ENCODE measurements around the gene PI4KB.

The PI4KB gene

GRCh38 chr1:151311589-151312331 lies 15.5 kb downstream of the PI4KB start:
- peak; percentile 66 for DNase-seq (ENCODE audit: low read depth)

- no peak for DNase-seq (ENCODE audit: low read depth)
Observed at GRCh38 chr1:151311011-151311410, 16.2 kb downstream of the PI4KB start.

- no peak for DNase-seq (ENCODE audit: low read depth)
Observed at GRCh38 chr1:151309811-151310323, 17.3 kb downstream of the PI4KB start.

- DNase-seq (ENCODE audit: low read depth), result no peak
Observed at GRCh38 chr1:151294742-151295462, 32.3 kb downstream of the PI4KB start.

GRCh38 chr1:151293093-151293492 lies 34.1 kb downstream of the PI4KB start:
- no peak for DNase-seq (ENCODE audit: low read depth)

- DNase-seq (ENCODE audit: low read depth), result no peak
Observed at GRCh38 chr1:151292207-151293030, 34.8 kb downstream of the PI4KB start.

GRCh38 chr1:151290709-151291303 lies 36.4 kb downstream of the PI4KB start:
- no peak for DNase-seq (ENCODE audit: low read depth)

- DNase-seq (ENCODE audit: low read depth), result no peak
Observed at GRCh38 chr1:151289991-151290708, 37.1 kb downstream of the PI4KB start.

- DNase-seq (ENCODE audit: low read depth), result no peak
Observed at GRCh38 chr1:151289080-151289935, 37.9 kb downstream of the PI4KB start.

- DNase-seq (ENCODE audit: low read depth), result no peak
Observed at GRCh38 chr1:151288502-151288901, 38.7 kb downstream of the PI4KB start.

GRCh38 chr1:151287767-151288500 lies 39.3 kb downstream of the PI4KB start:
- DNase-seq (ENCODE audit: low read depth), result no peak

- no peak for DNase-seq (ENCODE audit: low read depth)
Observed at GRCh38 chr1:151287341-151287699, 39.9 kb downstream of the PI4KB start.

- DNase-seq (ENCODE audit: low read depth), result no peak
Observed at GRCh38 chr1:151286619-151287340, 40.4 kb downstream of the PI4KB start.

- no peak for DNase-seq (ENCODE audit: low read depth)
Observed at GRCh38 chr1:151284013-151284577, 43.1 kb downstream of the PI4KB start.

- DNase-seq (ENCODE audit: low read depth), result no peak
Observed at GRCh38 chr1:151282883-151283725, 44.1 kb downstream of the PI4KB start.

- DNase-seq (ENCODE audit: low read depth), result peak; percentile 96
Observed at GRCh38 chr1:151281969-151282882, 45.0 kb downstream of the PI4KB start, which contains the start of gene ZNF687. ZNF687 (plus strand) TSS chr1:151282299; CDS start chr1:151286292, 3,993 bp downstream.

Data from stimulated activated CD8-positive, alpha-beta memory T cell treated with anti-CD3 and anti-CD28 coated beads, Interleukin-12 subunit alpha, Interleukin-12 subunit beta, amount 100 ng/mL, for 4 hours (primary cell).